Dermis blood vessel endothelial cell (primary cell): ENCODE measurements around the gene CARM1. TPM values are rescaled to one million over a fixed set of nuclear protein-coding genes. Genes with fewer than 3 reads are reported as not detected.
"Not testable (repeated sequence)": the region's sequence is repeated elsewhere in the genome, so short reads cannot be mapped to it uniquely, and the experiment has no call there.

Source experiments
- DNase-seq: peaks from one replicate; pipeline ENCODE4 v3.0.0; 2010
- total RNA-seq: library from RNA; depleted of rRNA; stranded (reverse); fragments of >200 nt; gene quantifications from 2 replicates; pipeline ENCODE4 v1.2.3, GENCODE V29; 2014

The CARM1 gene
- total RNA-seq, 1 donor from 2014 or later, result 19.2 TPM

DNA sequence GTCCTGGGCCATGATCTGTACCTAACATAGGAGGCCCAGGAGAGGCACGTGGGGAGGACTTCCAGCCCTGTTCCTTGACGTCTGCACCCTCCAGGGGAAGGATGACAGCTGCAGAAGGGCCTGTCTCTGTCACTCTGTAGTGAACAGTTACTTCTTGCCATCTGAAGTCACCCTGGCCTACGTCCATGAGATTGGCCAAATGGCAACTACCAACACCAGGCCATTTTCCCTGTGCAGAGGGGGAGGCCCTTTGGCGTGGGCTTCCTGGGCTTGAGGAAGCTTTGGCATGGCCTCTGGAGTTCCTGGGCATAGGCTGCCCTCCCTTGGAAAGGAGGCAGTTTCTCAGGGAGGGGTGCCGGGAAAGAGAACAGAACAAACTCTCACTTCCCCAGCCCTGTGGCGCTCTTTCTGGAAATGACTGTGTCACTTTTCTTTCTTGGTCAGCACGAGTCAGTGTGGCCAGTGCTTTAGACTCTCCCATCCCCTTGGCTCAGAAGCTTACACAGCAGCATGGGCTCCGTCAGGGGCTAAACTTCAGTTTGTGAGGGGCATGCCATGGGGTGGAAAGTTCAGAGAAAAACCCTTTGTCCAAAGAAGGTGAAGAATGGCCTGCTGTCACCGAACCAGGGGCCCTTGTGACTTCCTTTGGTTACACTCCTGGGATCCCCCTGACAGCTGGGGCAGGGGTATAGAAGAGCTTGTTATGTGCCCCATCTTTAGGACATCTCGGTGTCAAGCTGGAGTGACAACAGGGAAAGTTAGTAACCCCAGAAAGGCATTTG, 5.3 kb downstream of the CARM1 start:
- no peak for DNase-seq

GRCh38 chr19:10877608-10878007, 6.3 kb downstream of the CARM1 start:
- not testable (repeated sequence) for DNase-seq

DNA sequence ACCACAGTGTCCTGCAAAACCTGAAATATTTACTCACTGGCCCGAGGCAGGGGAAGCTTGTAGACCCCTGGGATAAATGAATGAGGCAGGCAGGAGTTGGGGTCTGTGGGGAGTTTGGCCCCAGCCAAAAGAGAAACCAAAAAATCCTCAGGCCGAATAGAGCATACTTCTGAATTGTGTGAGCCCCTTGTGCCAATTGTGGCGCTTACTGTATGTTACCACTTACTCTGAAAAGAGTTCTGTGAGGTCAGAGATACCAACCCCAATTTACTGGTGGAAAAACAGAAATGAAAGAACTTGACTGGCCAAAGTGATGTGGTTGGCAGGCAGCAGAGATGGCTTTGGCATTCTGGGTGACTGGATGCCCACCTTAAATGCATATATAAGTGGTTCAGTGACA, 6.9 kb downstream of the CARM1 start:
- DNase-seq, result no peak

GRCh38 chr19:10881403-10882107, 10.2 kb downstream of the CARM1 start:
- DNase-seq, result no peak

GRCh38 chr19:10882108-10882457, 10.7 kb downstream of the CARM1 start:
- DNase-seq, result no peak

GRCh38 chr19:10884274-10884673, 12.9 kb downstream of the CARM1 start:
- no peak for DNase-seq

- peak; percentile 28 for DNase-seq
These were observed 14.1 kb downstream of the CARM1 start for GRCh38 chr19:10885201-10886169.

GRCh38 chr19:10887616-10888367, 16.4 kb downstream of the CARM1 start:
- no peak for DNase-seq

GRCh38 chr19:10888421-10888866, 17.1 kb downstream of the CARM1 start:
- no peak for DNase-seq

- no peak for DNase-seq
These were observed 18.5 kb downstream of the CARM1 start for GRCh38 chr19:10889880-10890279.

GRCh38 chr19:10891405-10892086, 20.2 kb downstream of the CARM1 start:
- DNase-seq, result no peak

DNA sequence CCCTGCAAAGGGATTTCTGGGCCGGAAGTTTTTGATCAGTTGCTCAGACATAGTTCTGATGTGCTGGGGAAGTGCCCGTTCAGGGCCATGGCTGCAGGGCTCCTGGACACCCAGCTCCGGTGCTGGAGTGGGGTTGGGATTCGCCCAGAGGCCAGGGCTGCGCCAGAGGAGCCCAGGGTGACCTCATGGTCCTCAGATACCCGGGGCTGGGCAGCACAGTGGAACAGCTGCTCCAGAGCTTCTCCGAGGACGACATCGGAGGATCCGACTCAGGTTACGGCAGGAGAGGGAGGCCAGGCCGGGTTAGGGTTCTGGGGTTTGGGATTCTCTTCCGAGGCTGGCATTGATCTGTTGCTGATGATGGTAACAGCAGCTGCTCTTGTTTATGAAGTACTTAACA, 20.9 kb downstream of the CARM1 start:
- DNase-seq, result no peak

- no peak for DNase-seq
These were observed 23.5 kb downstream of the CARM1 start for GRCh38 chr19:10894911-10895213.

DNA sequence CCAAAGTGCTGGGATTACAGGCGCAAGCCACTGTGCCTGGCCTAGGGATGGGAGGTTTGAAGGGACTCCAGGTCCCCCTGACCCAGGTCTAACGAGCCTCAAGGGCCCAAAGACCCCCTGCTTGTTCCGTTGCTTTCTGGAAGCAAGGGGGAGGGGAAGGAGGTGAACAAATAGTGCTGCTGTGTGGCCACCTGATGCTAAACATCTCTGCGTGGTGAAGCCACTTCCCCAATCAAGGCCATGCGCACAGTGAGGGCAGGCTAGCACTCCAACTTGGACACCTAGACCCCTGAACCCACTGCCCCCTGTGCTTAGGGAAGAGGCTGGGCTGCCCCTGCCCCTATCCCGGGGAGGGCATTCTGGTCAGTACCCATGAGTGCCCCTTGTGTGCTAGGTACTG, 24.0 kb downstream of the CARM1 start:
- DNase-seq, result no peak

DNA sequence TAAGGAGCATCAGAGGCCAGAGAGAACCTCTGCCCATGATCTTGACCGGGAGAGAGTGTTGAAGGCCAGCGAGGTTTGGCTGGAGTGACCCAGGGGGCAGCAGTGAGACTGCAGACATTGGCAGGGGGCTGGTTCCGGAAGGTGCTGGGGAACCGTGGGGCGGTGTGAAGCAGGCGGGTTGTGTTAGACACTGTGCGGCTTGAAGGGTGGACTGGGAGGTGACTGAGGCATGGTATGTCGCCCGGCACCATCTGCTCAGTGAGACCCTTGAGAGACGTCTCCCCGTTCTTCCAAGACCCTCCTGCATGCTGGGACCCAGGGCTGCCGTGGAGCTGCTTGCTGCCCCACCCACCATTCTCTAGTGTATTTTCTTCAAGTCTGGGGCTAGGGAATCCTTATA, 24.6 kb downstream of the CARM1 start:
- no peak for DNase-seq

- DNase-seq, result peak; percentile 12
These were observed 25.6 kb downstream of the CARM1 start for GRCh38 chr19:10896851-10897526.

- no peak for DNase-seq
These were observed 27.3 kb downstream of the CARM1 start for GRCh38 chr19:10898633-10899032.

DNA sequence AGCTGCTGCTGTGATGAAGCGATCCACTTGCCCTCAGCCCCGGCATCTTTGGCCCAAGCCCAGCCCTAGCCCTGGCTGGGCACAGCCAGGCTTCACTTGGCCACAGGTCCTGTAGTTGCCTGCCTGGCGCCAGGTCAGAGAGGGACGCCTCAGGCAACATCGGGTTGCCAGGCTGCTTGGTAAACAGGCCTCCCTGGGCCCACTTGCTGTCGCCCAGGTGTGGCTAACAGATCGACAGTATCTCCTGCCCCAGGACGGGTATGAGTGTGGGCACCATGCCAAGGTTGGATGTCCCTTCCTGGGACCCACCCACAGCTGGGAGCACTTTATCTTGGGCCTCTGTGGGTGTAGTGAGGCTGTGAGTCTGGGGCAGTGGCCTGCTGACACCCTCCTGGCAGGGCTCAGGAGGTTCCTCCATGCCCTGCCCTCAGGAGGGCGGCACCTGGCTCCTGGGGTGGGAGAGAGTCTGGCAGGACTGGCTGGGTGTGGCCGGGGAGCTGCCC, 27.8 kb downstream of the CARM1 start:
- DNase-seq, result no peak

DNA sequence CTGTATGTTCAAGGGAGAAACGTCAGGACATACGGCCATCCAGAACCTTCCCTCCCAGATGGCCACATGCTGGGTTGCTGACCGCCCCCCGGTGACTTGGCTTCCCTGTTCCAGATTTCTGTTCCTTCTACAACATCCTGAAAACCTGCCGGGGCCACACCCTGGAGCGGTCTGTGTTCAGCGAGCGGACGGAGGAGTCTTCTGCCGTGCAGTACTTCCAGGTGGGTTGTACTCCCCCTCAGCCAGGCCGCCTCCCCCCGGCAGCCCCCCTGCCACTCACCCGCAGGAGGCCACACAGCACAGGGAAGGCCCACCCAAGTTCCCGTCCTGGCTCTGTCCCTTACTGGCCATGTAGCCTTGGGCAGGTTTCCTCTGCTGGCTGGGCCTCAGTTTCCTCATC, 36.6 kb downstream of the CARM1 start:
- no peak for DNase-seq

DNA sequence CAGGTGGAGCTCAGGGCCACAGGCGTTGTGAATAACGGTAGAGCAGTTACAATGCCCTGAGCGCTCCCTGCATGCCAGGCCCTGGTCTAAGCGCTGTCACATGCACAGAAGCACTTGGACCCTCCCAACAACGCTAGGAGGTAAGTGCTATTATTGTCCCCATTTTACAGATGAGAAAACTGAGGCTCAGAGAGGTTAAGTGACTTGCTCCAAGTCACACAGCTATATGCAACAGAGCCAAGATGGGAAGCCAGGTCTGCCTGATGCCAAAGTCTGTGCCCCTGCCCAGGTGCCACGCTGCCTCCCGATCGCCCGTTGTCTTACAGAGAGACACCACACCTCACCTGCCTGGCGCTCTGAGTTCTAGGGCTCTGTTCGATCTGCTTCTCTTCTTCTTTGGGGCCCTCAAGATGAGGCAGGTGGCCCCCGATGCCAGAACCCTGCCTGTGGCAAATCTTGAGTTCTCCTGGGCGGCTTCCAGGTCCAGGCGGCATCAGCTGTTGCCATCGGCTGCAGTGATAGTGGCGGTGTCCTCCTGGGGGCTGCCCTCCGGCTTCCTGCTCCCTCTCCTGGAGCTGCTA, 37.1 kb downstream of the CARM1 start:
- DNase-seq, result no peak
